Right atrium auricular region (tissue), 2 donors: ENCODE measurements around the gene AP4S1. TPM values are rescaled to one million over a fixed set of nuclear protein-coding genes. Genes with fewer than 3 reads are reported as not detected.
A peak's percentile ranks its signal among the peaks of the same experiment; 100 is the strongest.
"Not testable (repeated sequence)": the region's sequence is repeated elsewhere in the genome, so short reads cannot be mapped to it uniquely, and the experiment has no call there.

Experiments
- DNase-seq: peaks from one replicate; pipeline ENCODE4 v3.0.0-alpha.2; 2019; ENCODE audit warnings: low spot score
- H3K27ac ChIP-seq, 2 donors: fragments of 200-600 bp; sonication (generic); 1 replicate in 1 of 2; 2 replicates in 1 of 2; pipeline ENCODE4 v1.5.1; 2016 to 2019
- H3K27me3 ChIP-seq, 2 donors: fragments of 200-600 bp; sonication (generic); one replicate each; pipeline versions ENCODE4 v1.5.1 to v1.6.0; 2017 to 2019
- H3K36me3 ChIP-seq: fragments of 200-600 bp; sonication (generic); one replicate; pipeline ENCODE4 v1.5.1; 2016
- H3K4me1 ChIP-seq, 2 donors: fragments of 200-600 bp; sonication (generic); one replicate each; pipeline versions ENCODE4 v1.5.1 to v1.6.0; 2017 to 2019
- H3K4me3 ChIP-seq, 2 donors: fragments of 200-600 bp; sonication (generic); 1 replicate in 1 of 2; 2 replicates in 1 of 2; pipeline ENCODE4 v1.5.1; 2017 to 2019; ENCODE audit warnings: mild to moderate bottlenecking in 1 of 2, moderate library complexity in 1 of 2
- H3K9me3 ChIP-seq, 2 donors: fragments of 200-600 bp; sonication (generic); one replicate each; pipeline ENCODE4 v1.5.1; 2019
- CTCF ChIP-seq, 2 donors: fragments of 200-600 bp; sonication (generic); IDR thresholded peaks; one replicate each; pipeline ENCODE4 v1.5.1; 2019; ENCODE audit warnings: antibody characterized with exemption in 2 of 2
- total RNA-seq, 2 donors: library from RNA; depleted of rRNA; stranded (reverse); fragments of >200 nt; gene quantifications; one replicate each; pipeline ENCODE4 v1.1.0, GENCODE V29; 2016

The AP4S1 gene
- total RNA-seq, 2 donors from 2014 or later: 3.3 to 17.3 TPM

DNA sequence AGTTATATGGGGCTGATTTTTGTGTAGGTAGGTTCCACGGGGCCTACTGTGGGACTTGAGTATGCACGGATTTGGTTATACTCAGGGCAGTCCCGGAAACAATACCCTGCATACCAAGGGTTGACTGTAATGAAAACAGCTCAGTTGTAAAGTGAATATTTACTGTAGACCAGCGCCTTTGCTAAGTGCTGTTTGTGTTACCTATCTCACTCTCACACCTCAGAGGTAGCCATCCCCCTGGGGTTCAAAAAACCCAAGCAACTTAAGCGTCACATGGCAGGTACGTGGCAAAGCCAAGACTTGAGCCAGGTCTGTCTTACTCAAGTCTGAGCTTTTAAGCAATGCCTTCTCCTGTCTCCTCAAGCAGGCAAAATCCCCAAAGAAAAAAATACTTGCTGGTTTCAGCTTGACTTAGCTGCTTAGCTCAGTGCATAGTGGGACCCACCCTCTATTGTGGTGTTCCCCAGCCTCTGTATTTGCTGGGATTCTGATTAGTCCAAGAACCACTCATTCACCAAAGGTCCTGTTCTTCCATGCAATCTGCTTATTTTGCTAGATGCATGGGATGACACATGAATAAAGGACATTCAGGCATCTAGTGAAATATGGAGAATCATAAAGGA is 34.9 kb downstream of the AP4S1 start:
- DNase-seq: peak; percentile 26
- Histone ChIP-seq H3K27ac (no peak overlapping the region), H3K9me3 (no peaks in the 10 kb centered on the region), H3K27me3 (no peaks in the 10 kb centered on the region), H3K4me1 (peaks cover 0 to 7% of the 10 kb centered on the region in 2 donors), H3K4me3 (no peak overlapping the region), H3K36me3 (no peaks in the 10 kb centered on the region)
- TF ChIP-seq CTCF (IDR thresholded peaks at IDR 0.05): no peak

- not testable (repeated sequence) for H3K27me3 ChIP-seq, DNase-seq, H3K4me3 ChIP-seq, H3K9me3 ChIP-seq, H3K4me1 ChIP-seq, H3K36me3 ChIP-seq, H3K27ac ChIP-seq
These were observed 37.5 kb downstream of the AP4S1 start for GRCh38 chr14:31062908-31063307.

- H3K4me1 ChIP-seq: no peaks in the 10 kb centered on the region
- no peaks in the 10 kb centered on the region for H3K27me3 ChIP-seq
- DNase-seq: peak; percentile 46
- H3K4me3 ChIP-seq: no peak overlapping the region
- no peaks in the 10 kb centered on the region for H3K9me3 ChIP-seq
- H3K27ac ChIP-seq: no peak overlapping the region
- TF ChIP-seq CTCF (IDR thresholded peaks at IDR 0.05): no peak
- H3K36me3 ChIP-seq: no peaks in the 10 kb centered on the region
These were observed 42.8 kb downstream of the AP4S1 start for GRCh38 chr14:31068235-31068634.

- peak; percentile 30 for DNase-seq
- Histone ChIP-seq H3K9me3 (no peaks in the 10 kb centered on the region), H3K36me3 (no peaks in the 10 kb centered on the region), H3K27ac (no peak overlapping the region), H3K4me3 (no peak overlapping the region), H3K4me1 (no peaks in the 10 kb centered on the region), H3K27me3 (no peaks in the 10 kb centered on the region)
- TF ChIP-seq CTCF (IDR thresholded peaks at IDR 0.05): no peak
These were observed 43.9 kb downstream of the AP4S1 start for GRCh38 chr14:31069343-31069742.

DNA sequence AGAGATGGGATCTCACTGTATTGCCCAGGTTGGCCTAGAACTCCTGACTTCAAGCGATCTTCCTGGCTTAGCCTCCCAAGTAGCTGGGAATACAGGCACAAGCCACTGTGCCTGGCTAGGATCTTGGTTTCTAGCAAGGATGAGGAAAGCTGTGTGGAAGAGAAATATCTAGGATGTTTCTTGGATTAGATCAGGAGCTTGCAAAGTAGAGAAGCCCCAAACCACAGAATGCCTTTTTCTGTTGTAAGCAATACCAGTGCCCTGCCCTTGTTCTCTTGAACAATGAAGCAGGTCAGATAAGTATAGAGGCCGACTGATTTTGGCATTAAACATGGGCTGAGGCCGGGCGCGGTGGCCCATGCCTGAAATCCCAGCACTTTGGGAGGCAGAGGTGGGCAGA is 45.0 kb downstream of the AP4S1 start:
- Histone ChIP-seq H3K27ac (no peak overlapping the region), H3K4me1 (no peaks in the 10 kb centered on the region), H3K36me3 (no peaks in the 10 kb centered on the region), H3K27me3 (no peaks in the 10 kb centered on the region), H3K9me3 (no peaks in the 10 kb centered on the region), H3K4me3 (no peak overlapping the region)
- DNase-seq: peak; percentile 11
- TF ChIP-seq CTCF (IDR thresholded peaks at IDR 0.05): no peak

- no peak for DNase-seq
- H3K27ac ChIP-seq: no peak overlapping the region
- no peaks in the 10 kb centered on the region for H3K27me3 ChIP-seq
- no peaks in the 10 kb centered on the region for H3K9me3 ChIP-seq
- H3K4me1 ChIP-seq: no peaks in the 10 kb centered on the region
- no peak for TF ChIP-seq CTCF (IDR thresholded peaks at IDR 0.05)
- H3K36me3 ChIP-seq: no peaks in the 10 kb centered on the region
- H3K4me3 ChIP-seq: no peak overlapping the region
These were observed 45.7 kb downstream of the AP4S1 start for GRCh38 chr14:31071151-31071550.
